AG09319 (cell line): Measurements from ENCODE around the gene ADAMTS20.
"Not testable (repeated sequence)": the region's sequence is repeated elsewhere in the genome, so short reads cannot be mapped to it uniquely, and the experiment has no call there.

Experiments
- DNase-seq: peaks from one replicate; pipeline ENCODE4 v3.0.0-alpha.2; 2010; ENCODE audit warnings: low read depth; ENCODE audit errors: extremely low read depth
- CTCF ChIP-seq: IDR thresholded peaks from 2 replicates; pipeline ENCODE4 v1.5.1; 2011; ENCODE audit warnings: low read depth, mild to moderate bottlenecking, inconsistent platforms, low read length, moderate library complexity

ADAMTS20 gene

GRCh38 chr12:43362910-43363694, 188.9 kb downstream of the ADAMTS20 start:
- no peak for DNase-seq
- TF ChIP-seq CTCF: no peak

- DNase-seq: no peak
- no peak for TF ChIP-seq CTCF
Observed at GRCh38 chr12:43361031-43361710, 190.8 kb downstream of the ADAMTS20 start.

GRCh38 chr12:43360001-43360400, 192.0 kb downstream of the ADAMTS20 start:
- DNase-seq: not testable (repeated sequence)

- no peak for TF ChIP-seq CTCF
- DNase-seq: no peak
Observed at GRCh38 chr12:43357141-43357540, 194.9 kb downstream of the ADAMTS20 start.

GRCh38 chr12:43352001-43352400, 200.0 kb downstream of the ADAMTS20 start:
- no peak for DNase-seq
- no peak for TF ChIP-seq CTCF

- peak; percentile 26 for TF ChIP-seq CTCF
- DNase-seq: no peak
Observed at GRCh38 chr12:43349863-43350262, 202.1 kb downstream of the ADAMTS20 start.

GRCh38 chr12:43348221-43348620, 203.8 kb downstream of the ADAMTS20 start:
- TF ChIP-seq CTCF: no peak
- DNase-seq: no peak
